ENCODE results near the gene MMP8. TPM values are rescaled to one million over a fixed set of nuclear protein-coding genes. Genes with fewer than 3 reads are reported as not detected.

Gene MMP8
- total RNA-seq, 1 donor from 2014 or later, result not detected

- Mint-ChIP-seq H3K4me3 (ENCODE audit: unreplicated experiment) (no peak overlapping the region), H3K4me1 (ENCODE audit: unreplicated experiment) (no peaks in the 10 kb centered on the region), H3K9me3 (ENCODE audit: unreplicated experiment) (no peaks in the 10 kb centered on the region), H3K27me3 (ENCODE audit: unreplicated experiment) (peaks cover 52% of the 10 kb centered on the region), H3K27ac (ENCODE audit: unreplicated experiment) (no peak overlapping the region), H3K36me3 (ENCODE audit: unreplicated experiment) (no peaks in the 10 kb centered on the region)
- TF ChIP-seq, protein P1, sequence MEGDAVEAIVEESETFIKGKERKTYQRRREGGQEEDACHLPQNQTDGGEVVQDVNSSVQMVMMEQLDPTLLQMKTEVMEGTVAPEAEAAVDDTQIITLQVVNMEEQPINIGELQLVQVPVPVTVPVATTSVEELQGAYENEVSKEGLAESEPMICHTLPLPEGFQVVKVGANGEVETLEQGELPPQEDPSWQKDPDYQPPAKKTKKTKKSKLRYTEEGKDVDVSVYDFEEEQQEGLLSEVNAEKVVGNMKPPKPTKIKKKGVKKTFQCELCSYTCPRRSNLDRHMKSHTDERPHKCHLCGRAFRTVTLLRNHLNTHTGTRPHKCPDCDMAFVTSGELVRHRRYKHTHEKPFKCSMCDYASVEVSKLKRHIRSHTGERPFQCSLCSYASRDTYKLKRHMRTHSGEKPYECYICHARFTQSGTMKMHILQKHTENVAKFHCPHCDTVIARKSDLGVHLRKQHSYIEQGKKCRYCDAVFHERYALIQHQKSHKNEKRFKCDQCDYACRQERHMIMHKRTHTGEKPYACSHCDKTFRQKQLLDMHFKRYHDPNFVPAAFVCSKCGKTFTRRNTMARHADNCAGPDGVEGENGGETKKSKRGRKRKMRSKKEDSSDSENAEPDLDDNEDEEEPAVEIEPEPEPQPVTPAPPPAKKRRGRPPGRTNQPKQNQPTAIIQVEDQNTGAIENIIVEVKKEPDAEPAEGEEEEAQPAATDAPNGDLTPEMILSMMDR (IDR thresholded peaks at IDR 0.05), result no peak
- no peak for DNase-seq (ENCODE audit: extremely low spot score, unreplicated experiment)
Observed at GRCh38 chr11:102708654-102709053, 16.1 kb downstream of the MMP8 start.

DNA sequence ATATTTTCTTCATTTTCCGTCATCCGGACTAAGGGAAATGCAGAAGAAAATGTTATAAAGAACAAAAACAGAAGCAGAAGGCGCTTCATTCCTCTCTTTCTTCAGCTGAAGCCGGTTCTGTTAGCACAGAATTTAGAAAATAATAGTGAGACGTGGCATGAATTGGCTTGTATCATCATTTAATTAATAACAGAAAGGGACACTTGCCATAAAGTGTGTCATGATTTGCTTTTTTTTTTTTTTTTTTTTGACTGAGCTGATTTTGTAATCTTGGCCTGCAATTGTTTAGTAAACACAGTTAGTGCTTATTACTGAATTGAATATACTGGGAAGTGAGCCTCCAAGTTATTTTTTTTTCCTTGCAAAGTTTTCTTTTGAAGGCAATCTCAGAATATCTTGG is 19.1 kb downstream of the MMP8 start, which contains the start of gene MMP27:
TSS of gene MMP27 (minus strand) at position 144 of the 400 bp plus-strand sequence. CDS start at position 89, 55 bp downstream.
- no peaks in the 10 kb centered on the region for H3K4me1 Mint-ChIP-seq (ENCODE audit: unreplicated experiment)
- DNase-seq (ENCODE audit: extremely low spot score, unreplicated experiment), result no peak
- H3K36me3 Mint-ChIP-seq (ENCODE audit: unreplicated experiment), result no peaks in the 10 kb centered on the region
- no peak within 1 kb of the TSS for H3K4me3 Mint-ChIP-seq (ENCODE audit: unreplicated experiment)
- no peaks in the 10 kb centered on the region for H3K9me3 Mint-ChIP-seq (ENCODE audit: unreplicated experiment)
- H3K27me3 Mint-ChIP-seq (ENCODE audit: unreplicated experiment), result peaks cover 44% of the 10 kb centered on the region
- TF ChIP-seq, protein P1 (IDR thresholded peaks at IDR 0.05), result no peak
- H3K27ac Mint-ChIP-seq (ENCODE audit: unreplicated experiment), result no peak within 1 kb of the TSS

- no peak for DNase-seq (ENCODE audit: extremely low spot score, unreplicated experiment)
- H3K27me3 Mint-ChIP-seq (ENCODE audit: unreplicated experiment), result peaks cover 38% of the 10 kb centered on the region
- H3K36me3 Mint-ChIP-seq (ENCODE audit: unreplicated experiment), result no peaks in the 10 kb centered on the region
- no peaks in the 10 kb centered on the region for H3K4me1 Mint-ChIP-seq (ENCODE audit: unreplicated experiment)
- no peak overlapping the region for H3K27ac Mint-ChIP-seq (ENCODE audit: unreplicated experiment)
- no peaks in the 10 kb centered on the region for H3K9me3 Mint-ChIP-seq (ENCODE audit: unreplicated experiment)
- H3K4me3 Mint-ChIP-seq (ENCODE audit: unreplicated experiment), result no peak overlapping the region
- TF ChIP-seq, protein P1 (IDR thresholded peaks at IDR 0.05), result no peak
Observed at GRCh38 chr11:102704841-102705240, 19.9 kb downstream of the MMP8 start.

- H3K27ac Mint-ChIP-seq (ENCODE audit: unreplicated experiment), result no peak overlapping the region
- TF ChIP-seq, protein P1 (IDR thresholded peaks at IDR 0.05), result no peak
- no peaks in the 10 kb centered on the region for H3K36me3 Mint-ChIP-seq (ENCODE audit: unreplicated experiment)
- no peak for DNase-seq (ENCODE audit: extremely low spot score, unreplicated experiment)
- H3K9me3 Mint-ChIP-seq (ENCODE audit: unreplicated experiment), result no peaks in the 10 kb centered on the region
- H3K27me3 Mint-ChIP-seq (ENCODE audit: unreplicated experiment), result peaks cover 33% of the 10 kb centered on the region
- H3K4me1 Mint-ChIP-seq (ENCODE audit: unreplicated experiment), result no peaks in the 10 kb centered on the region
- H3K4me3 Mint-ChIP-seq (ENCODE audit: unreplicated experiment), result no peak overlapping the region
Observed at GRCh38 chr11:102703826-102704493, 20.8 kb downstream of the MMP8 start.

DNA sequence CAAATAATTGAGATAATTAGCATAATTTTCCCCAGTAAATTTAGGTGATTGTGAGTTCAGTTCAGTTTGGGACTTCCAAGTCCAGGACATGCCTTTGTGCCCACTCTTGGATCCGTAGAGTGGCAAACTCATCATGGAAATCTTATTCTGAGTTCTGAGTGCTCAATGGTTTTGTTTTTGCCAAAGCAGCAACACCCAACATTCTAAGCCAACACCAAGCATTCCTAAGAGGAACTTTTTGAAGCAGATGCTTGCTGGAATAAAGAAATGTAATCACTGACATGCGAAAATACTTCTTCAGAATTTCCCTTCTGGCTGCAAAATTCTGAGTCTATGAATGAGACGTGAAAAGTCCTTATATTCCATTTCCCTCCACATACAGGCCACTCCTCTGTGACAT is 29.6 kb downstream of the MMP8 start:
- no peaks in the 10 kb centered on the region for H3K36me3 Mint-ChIP-seq (ENCODE audit: unreplicated experiment)
- H3K4me1 Mint-ChIP-seq (ENCODE audit: unreplicated experiment), result no peaks in the 10 kb centered on the region

More for the DNA sequence above, 29.6 kb downstream of the MMP8 start:
- Mint-ChIP-seq H3K9me3 (ENCODE audit: unreplicated experiment) (no peaks in the 10 kb centered on the region), H3K4me3 (ENCODE audit: unreplicated experiment) (no peak overlapping the region), H3K27ac (ENCODE audit: unreplicated experiment) (no peak overlapping the region), H3K27me3 (ENCODE audit: unreplicated experiment) (peaks cover 43% of the 10 kb centered on the region)
- TF ChIP-seq, protein P1 (IDR thresholded peaks at IDR 0.05), result no peak
- no peak for DNase-seq (ENCODE audit: extremely low spot score, unreplicated experiment)

All from osteocyte (in vitro differentiated cells).